NCI-H2029 treated with DMSO at 0.1 percent for 48 hours (cell line): ENCODE results near the gene NCAM1.

Experiments used
- DNase-seq: peaks from one replicate; lab custom pipeline; 2025; lab: John Stamatoyannopoulos, UW

NCAM1 gene

GRCh38 chr11:113168354-113169342 lies 207.4 kb downstream of the NCAM1 start:
- no peak for DNase-seq

DNA sequence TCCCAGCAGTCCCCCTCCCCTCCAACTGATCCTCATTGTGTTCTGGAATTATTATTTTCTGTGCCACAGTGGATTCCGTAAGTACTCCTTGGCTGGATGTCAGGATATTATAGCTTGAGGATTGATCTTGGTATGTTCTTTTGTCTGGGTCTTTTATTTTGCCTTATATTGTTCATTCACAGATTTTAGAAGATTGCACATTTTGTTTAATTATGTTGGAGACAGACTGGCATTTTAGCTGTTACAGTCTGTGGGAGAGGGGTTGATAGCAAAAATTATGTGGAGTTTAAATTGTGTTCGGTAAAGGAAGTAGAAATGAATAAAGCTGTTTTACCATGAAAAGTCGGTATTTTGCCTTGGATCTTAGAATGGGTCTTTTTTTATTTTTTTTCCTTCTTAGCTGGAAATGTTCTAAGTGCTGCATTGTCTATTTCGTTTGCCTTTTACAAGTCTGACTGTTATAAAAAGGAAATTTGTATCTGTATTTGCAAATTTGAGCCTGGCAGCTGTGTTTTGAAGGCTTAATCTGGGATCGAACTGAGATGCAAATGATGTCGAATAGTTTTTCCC lies 211.2 kb downstream of the NCAM1 start:
- DNase-seq, result no peak

DNA sequence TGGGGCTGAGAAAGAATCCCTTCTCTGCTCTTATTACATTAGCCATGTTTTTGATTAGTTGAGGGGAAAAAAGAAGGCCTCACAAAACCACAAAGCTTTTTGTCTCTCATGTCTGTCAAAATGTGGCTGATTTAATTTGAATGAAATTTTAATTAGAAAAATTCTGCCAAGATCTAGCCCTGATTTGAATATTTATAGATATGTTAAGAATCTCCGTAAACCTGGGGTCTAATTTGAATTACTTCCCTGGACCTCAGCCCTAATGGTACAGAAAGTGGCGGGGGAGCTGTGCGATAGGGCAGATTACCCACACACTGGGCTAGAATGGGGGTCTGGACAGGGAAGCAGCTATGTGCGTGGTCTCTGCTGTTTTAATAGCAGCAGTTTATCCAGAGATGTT lies 211.9 kb downstream of the NCAM1 start:
- DNase-seq, result no peak

DNA sequence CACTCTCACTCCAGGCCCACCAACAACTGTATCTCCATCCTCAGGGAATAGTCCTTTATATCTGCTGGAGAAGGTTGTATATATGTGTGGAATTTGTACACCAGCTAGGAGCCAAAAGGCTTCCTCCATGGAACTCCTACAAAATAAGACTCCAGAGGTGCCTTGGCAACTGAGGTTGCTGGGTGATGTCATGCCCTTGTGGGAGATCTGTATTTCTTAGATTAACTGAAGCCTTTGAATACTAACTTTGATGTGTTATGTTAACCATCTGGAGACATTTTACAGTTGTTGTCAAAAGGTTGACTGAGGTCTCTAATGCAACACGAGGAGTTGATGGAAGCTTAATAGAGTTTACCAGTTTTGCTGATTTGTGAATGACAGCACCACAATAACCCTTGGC lies 213.7 kb downstream of the NCAM1 start:
- DNase-seq, result no peak

DNA sequence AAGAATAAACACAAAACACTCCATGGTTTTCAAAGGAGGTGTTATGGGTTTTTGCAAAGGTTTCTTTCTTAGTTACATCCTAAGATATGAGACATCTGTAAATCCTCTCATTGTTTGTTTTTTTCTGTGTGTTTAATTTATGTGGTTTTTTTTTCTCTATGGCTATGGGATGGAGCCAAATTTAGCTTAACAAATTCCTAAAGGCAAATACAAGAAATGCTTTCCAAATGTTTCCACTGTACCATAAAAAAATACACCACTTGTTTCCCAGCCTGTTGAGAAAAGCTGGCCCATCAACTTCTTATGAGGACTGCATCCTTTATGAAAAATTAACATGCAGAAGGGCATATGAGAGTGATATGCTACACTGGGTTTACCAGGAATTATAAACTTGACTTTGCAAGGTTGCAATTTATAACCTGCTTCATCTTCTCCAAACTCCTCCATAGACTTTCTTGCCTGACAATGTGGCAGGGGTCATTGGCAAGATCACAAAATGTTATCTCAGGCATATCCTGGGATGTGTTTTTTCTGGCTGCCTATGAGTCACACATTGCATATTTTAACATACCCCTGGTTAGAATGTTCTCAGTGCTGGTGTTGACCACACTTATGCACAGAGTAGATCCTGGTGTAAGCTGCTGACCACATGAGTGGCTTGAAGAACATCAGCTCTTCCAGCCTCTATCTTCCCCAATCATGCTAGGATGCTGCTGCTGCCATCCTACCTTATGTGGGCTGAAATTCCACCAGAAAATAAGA lies 215.6 kb downstream of the NCAM1 start:
- no peak for DNase-seq

- no peak for DNase-seq
Measured at GRCh38 chr11:113177671-113178070, 216.5 kb downstream of the NCAM1 start.

DNA sequence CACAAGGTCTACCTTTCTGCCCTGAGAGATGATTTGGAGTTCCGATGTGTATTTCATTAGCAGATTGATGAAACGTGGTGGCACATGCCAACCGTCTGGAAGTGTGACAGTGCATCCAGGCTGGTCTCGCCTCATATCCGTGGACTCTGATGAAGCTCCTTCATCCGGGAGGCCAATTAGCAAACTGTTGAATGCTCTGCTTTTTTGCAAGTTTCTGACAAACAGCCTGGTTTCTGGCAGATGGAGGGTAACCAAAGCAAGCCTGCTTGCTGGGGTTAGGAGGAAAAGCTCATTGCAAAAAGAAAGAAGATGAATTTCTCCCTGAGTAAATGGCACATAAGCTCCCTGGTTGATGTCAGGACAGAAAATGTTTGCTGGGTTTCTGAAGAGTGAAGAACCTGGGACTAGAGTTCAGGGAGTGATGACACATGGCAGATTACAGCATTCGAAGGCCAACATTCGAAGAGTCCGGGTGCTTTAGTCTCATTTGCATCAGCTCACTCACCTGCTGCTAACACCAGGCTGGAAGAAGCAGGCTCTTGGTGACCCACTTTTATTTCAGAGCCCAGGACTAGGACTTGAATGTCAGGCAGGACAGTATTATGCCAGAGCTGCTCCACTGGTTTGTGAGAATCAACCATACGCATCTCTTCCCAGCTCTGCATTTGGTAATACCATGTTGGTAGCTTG lies 217.3 kb downstream of the NCAM1 start:
- DNase-seq, result no peak

GRCh38 chr11:113179181-113179704 lies 218.0 kb downstream of the NCAM1 start:
- DNase-seq, result no peak

DNA sequence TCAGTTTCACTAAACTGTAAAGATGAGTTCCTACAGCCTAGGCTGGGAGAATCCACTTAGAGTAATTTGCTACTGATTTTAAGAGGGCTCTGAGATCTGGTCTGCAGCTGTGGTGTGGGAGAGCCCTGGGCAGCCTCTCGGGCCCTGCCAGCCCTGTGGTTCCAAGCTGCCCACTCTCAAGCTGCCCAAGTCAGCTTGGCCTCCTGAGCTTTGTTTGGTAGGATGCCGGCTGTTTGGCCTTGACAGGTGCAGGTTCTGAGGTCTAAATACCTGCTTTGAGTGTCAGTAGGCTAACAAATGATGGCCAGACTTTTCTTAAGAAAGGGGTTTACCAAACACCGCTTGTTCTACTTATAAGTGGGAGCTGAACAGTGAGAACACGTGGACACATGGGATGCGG lies 219.9 kb downstream of the NCAM1 start:
- DNase-seq, result no peak

- no peak for DNase-seq
Measured at GRCh38 chr11:113182288-113182687, 221.1 kb downstream of the NCAM1 start.

DNA sequence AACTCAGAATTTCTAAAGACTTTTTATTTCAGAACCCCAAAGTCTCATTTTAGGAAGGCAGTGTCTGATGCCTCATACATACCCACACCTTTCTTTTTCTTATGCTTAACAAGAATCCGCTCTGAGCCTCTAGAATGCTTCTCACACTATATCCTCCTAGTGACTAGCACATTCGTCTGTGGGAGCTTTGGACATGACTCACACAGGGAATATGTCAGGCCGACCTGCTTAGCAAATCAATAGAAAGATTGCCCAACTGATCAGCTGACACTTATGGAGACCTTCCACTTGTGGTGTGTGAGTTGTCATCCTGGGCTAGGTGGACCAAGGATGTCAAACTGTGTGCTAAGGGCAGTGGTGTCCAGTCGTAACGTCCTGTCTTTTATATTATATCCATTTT lies 223.3 kb downstream of the NCAM1 start:
- no peak for DNase-seq

- DNase-seq, result no peak
Measured at GRCh38 chr11:113188371-113188834, 227.2 kb downstream of the NCAM1 start.

GRCh38 chr11:113189909-113190667 lies 228.9 kb downstream of the NCAM1 start:
- no peak for DNase-seq

GRCh38 chr11:113192121-113192925 lies 231.1 kb downstream of the NCAM1 start:
- no peak for DNase-seq

DNA sequence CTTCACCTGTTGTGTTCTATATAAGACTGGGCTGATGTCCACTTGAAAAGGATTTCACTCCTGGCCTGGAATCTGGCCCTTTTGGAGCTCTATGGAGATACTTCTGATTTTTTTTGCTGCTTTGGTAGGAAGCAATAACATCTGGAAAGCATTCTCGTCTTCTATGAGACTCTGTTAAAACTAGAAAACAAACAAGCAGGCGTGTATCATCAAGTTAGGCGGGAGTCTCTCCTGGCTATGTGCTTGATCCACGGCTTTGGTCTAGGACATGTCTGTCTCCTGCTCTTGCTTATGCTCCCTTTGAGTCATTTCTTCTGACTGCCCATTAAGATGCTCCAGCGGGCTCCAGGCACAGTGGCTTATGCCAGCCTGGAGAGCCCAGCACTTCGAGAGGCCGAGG lies 231.8 kb downstream of the NCAM1 start:
- no peak for DNase-seq

DNA sequence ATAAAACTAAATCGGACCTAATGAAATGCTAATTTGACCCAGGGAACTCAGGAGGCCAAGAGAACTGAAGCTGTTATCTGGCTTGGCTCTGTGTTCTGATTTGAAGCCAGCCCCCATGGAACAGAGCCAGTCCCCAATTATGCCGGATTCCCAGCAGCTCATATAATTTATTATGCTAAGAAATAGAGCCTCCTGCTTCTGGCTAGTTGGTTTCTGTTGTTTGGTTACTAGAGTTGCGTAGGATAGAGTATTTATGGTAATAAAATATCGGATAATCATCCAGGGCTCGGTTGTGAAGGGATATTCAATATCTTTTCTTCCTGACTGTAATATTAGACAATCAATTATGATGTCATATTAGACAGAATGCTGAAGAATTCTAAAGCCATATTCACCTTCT lies 232.7 kb downstream of the NCAM1 start:
- DNase-seq, result peak; percentile 15

DNA sequence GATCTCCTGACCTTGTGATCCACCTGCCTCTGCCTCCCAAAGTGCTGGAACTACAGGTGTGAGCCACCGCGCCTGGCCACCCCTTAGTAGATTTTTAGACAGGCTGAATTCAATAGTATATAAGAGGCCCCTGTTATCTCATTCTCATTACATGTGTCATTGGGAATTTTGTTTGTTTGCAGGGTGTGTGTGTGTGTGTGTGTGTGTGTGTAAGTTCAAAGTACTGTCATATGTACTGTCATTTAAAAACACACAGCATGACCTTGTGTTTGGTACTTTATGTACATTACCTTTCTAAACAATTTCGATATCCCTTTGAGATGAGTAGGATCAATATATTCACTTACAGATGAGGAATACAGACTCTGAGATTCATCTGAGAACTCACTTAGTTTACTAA lies 234.5 kb downstream of the NCAM1 start:
- no peak for DNase-seq

- no peak for DNase-seq
Measured at GRCh38 chr11:113197446-113197845, 236.2 kb downstream of the NCAM1 start.

GRCh38 chr11:113198972-113199661 lies 237.9 kb downstream of the NCAM1 start:
- DNase-seq, result no peak

DNA sequence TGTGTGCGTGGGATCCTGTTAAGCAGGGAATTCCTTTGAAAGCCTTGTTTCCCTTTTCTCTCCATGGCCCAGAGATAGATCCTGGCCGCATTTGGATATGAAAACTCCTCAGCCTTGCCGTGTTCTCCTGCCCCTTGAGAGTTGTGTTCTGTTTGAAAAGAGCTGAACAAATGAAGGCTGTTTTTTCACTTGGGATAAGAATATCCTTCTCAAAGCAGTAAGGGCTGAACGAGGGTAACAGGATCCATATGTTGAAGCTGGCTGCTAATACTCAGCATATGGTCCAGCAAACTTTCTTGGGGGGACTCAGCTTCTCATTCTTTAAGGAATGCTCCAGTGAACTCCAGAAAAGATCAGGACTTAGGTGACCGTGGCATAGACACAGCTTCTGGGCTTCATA lies 238.6 kb downstream of the NCAM1 start:
- DNase-seq, result no peak
